ENCODE measurements around the gene SH2B2.
"Not testable (repeated sequence)": the region's sequence is repeated elsewhere in the genome, so short reads cannot be mapped to it uniquely, and the experiment has no call there.

Gene SH2B2

DNA sequence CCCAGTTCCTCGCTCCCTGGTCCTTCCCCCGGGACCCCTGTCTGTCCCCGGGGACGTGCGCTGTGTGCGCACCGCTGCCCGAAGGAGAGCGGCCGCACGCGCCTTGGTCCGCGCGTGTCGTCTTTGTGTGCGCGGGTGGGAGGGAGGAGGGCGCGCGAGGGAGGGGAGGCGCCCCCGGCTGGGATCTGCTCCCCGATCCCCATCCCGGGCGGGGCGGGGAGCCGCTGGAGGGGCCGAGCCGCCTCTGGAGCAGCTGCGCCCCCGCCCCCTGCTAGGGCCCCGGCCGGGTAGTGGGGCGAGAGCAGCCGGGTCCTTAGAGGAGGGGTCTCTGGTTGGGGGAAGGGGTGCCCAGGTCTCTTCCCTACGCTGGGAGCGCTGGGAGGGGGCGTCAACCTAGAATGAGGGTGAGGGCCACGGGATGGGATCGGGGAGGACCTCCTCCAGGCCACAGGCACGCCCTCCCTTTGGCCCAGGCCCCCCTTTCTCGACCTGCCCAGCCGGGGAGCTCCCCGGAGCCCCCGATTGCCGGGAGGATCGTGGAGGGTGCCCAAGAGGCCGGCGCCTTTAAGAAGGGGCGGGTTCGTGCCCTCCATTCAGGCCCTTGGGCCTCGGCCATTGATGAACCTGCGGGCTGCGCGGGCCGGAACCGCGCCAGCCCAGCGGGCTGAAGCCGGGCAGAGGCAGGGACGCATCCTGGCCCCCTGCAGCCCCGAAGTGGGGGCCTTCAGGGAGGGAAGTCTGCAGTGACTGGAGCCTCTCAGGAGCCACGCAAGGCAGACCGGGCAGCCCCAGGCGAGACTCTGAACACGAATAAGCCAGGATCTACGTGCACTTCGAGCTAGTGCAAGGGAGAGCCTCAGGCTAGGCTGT, 678 bp downstream of the SH2B2 start:
- no peak for DNase-seq

GRCh38 chr7:102287981-102288278, 1.3 kb downstream of the SH2B2 start:
- no peak for DNase-seq

- DNase-seq = no peak
Measured at GRCh38 chr7:102288285-102288930, 1.7 kb downstream of the SH2B2 start.

GRCh38 chr7:102289057-102289456, 2.4 kb downstream of the SH2B2 start:
- DNase-seq = no peak

GRCh38 chr7:102291056-102291915, 4.6 kb downstream of the SH2B2 start:
- DNase-seq = no peak

DNA sequence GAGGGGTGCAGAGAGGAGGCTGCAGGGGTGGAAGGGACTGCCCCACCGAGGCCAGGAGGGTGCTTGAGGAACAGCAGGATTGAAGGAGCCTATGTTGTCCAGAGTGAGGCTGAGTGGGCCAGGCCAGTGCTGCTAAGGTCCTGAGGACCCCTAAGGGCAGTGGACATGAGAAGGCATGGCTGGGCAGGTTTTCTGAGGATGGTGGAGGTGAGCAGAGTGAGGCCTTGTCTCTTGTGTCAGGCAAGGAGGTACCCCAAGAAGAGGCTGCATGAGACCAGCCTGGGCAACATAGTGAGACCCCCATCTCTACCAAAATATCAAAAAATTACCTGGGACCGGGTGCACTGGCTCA, 5.2 kb downstream of the SH2B2 start:
- no peak for DNase-seq

DNA sequence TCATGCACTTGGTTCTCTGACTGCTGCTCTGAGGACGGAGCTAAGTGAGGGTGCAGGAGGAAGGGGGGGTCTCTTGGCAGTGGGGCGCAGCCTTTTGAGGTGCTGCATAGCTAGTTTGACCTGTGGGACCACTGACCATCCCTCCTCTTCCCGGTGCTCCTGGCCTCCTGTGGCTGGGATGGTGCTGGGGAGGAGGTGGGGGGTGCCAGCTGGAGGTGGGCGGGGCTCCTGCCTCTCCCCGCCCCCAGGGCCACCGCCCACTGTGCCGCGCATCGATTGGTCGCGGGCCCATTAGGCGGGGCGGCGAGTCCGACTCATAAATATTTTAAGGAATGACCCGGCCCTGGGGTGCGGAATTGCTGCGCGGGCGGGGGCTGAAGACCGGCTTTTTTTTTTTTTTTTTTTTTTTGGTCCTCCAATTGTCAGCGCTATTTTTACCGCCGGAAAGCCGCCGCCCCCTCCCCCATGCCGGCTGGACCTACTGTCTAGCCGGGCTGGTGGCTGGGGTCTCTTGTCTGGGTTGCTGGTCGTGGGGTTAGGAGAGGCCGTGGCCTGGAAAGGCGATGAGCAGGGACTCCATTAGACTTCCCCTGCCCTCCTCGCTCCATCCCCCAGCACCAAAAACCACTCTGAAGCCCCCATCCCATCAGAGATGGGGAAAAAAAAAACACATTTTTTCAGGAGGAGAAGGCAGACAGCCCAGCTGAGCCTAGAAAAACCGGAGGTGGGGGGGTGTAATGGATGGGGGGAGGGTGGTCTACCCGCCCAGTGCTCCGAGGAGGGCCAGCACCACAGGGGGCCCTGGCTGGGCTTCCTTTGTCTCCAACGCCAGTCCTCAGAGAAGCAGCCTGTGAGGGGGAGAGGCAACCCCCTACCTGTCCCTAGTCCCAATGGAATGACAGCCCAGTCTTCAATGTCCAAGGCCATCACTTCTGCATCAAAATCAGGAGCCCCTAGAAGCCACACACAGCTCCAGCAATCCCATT, 6.4 kb downstream of the SH2B2 start:
- DNase-seq = no peak

DNA sequence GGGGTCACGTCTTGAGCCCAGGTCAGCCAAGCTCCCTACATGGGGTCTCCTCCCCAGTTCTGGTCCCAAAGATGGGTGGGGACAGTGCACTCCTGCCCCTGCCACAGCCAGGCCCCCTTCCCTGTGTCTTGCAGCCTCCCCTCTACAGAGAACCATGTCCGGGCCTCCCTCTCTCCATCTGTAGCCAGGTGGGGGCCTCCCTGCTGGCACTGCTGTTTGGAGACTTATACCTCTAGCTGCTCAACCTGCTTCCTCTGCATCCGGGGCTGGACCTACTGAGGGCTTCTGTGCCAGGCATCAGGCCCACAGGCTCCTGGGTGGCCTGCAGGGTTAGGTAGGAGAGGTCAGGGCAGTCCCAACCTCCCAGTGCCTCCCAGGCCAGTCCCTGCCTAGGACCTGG, 7.9 kb downstream of the SH2B2 start:
- DNase-seq = no peak

DNA sequence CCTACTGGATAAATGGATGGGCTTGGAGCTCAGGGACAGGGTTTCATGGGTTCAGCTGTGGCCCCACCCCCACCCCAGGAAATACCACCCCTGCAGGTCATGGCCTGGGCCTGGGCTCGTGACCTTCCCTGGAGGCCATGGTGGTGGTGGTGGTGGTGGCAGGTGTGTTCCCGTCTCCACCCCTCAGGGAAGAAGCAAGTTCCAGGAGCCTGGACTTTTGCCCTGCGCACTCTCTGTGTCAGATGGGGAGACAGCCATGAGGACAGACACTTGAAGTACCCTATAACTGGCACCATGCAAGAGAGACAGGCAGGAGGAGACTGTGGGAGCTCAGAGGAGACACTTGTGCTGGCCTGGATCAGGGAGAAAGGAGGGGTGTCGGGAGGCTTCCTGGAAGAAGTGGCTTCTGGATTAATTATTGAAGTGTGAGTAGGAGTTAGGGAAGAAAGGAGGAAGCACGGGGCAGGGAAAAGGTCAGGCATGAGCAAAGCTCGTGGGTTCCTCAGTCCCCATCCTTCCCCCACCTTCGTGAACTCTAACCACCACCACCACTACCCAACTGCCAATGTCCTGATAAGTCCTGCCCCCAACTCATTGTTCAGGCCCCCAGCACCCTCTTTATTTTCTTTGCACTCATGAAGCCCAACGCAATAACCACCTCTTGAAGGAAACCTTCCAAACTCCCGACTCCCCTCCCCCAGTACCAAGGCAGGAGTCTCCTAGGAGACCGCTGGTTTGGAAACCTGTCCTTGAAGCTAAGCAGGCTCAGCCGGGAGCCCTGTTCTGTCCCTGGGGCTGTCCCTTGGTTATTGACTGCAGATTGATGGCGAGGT, 8.9 kb downstream of the SH2B2 start:
- DNase-seq = no peak

- no peak for DNase-seq
Measured at GRCh38 chr7:102296179-102296438, 9.4 kb downstream of the SH2B2 start.

DNA sequence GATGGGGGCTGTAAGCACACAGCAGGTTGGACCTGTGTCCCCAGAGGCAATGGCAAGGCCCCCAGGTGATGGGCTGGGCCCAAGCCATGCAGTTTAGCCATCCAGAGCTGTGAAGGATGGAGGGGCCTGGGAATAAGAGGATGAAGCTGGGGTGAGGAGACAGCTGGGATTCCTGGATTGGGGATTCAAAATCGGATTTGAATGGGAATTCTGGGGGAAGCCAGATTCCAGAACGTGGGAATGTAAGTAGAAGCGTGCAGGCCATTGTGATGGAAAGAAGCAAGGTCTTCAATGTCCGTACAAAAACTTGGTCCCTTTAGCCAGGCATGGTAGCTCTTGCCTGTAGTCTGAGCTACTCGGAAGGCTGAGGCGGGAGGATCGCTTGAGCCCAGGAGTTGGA, 9.8 kb downstream of the SH2B2 start:
- no peak for DNase-seq

GRCh38 chr7:102297487-102298218, 11.0 kb downstream of the SH2B2 start:
- DNase-seq = no peak

- DNase-seq = no peak
Measured at GRCh38 chr7:102300643-102301221, 14.1 kb downstream of the SH2B2 start.

- DNase-seq = not testable (repeated sequence)
Measured at GRCh38 chr7:102301367-102301766, 14.7 kb downstream of the SH2B2 start.

DNA sequence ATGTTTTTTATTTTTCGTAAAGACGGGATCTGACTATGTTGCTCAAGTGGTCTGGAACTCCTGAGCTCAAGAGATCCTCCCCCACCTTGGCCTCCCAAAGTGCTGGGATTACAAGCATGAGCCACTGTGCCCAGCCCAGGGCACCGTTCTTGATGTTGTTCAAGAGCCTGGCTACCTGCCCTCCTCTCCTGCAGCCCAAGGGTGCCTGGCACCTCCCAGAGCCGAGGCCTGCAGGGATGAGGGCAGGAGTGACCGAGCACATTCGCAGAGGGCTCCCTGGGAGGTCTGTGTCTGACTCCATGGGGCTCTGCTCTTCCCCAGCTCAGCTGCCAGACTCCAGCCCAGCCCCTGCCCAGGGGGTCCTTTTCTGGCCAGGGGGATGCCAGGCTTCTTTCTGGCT, 15.4 kb downstream of the SH2B2 start:
- no peak for DNase-seq

GRCh38 chr7:102303669-102304422, 17.2 kb downstream of the SH2B2 start:
- DNase-seq = no peak

DNA sequence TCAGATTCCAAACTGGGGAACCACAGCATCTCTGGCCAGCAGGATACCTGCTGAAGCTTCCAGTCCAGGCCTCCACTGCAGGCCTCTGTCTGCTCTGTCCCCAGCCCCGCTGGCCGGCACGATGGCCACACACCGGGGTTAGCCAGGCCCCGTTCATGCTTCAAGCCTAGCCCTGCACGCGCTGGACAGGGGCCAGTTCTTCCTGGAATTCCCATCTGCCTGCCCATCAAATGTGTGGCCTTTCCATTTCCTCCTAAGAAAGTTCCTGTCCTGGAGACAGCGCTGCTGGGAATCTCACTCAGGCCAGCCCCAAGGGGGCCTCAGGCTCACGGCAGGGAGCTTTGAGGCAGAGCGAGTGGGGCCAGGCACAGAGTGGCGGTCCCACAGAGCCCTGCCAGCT, 18.0 kb downstream of the SH2B2 start:
- DNase-seq = no peak

- DNase-seq = no peak
Measured at GRCh38 chr7:102305414-102306268, 19.0 kb downstream of the SH2B2 start.

All from NCI-H748 treated with DMSO at 0.1 percent for 48 hours (cell line).